NCI-H510A (cell line): ENCODE data around the gene ECM2.

Source experiments
- DNase-seq: peaks from one replicate; lab custom pipeline; 2025; lab: John Stamatoyannopoulos, UW

ECM2 gene

DNA sequence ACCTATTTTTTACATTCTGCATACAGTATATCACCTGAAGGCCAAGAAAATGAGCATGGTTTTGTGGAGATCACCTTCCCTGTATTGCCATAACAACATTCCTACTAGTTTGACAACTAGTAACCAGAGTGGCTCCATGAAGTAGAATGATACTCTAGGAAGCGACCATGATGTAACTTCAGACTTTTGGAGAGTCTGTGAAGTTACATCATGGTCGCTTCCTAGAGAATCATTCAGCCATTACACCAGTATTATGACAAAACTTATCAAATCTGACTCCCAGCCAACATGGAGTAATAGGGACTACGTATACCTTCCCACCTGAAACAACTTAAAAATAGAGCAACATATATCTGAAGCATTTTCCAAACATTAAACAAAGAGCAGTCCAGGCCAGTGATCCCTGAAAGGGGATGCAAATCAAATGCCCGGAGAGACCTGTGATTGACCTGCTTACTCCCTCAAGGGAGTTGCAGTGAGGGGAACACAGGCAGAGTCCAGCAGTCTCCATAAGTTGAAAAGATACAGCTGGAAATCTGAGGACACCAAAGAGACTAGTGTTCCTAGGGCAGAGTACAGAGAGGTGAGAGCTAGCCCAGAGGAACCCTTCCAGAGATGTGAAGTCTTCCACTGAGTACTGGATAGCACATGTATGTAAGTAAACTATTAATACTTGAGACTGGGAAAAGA, 7.8 kb downstream of the ECM2 start:
- DNase-seq = no peak

DNA sequence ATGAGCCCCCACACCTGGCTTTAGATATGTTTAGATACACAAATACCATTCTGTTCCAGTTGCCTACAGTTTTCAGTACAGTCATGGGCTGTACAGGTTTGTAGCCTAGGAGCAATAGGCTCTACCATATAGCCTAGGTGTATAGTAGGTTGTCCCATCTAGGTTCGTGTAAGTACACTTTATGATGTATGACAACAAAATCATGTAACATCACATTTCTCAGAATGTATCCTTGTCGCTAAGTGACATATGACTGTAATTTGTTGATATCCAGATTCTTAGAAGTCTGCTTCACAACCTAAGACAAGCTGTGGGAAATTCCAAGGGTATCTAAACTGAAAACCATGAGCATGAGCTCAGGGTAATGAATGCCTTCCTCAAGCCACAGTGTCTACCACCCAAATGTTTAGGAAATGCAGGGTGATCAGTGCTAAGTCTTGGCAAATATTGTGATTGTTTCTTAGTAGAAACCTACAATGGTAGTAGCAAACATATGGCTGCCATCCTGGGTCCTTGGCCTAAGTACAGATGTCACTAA, 8.4 kb downstream of the ECM2 start:
- DNase-seq = no peak

DNA sequence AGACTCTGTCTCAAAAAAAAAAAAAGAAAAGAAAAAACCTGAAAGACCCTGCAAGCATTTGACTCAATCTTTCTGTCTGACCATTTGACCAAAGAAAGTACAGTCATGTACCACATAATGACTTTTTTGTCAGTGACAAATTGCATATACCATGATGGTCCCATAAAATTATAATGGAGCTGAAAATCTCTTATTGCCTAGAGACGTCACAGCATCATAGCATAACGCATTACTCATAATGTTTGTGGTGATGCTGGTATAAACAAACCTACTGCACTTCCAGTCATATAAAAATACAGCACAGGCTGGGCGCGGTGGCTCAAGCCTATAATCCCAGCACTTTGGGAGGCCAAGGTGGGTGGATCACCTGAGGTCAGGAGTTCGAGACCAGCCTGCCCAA, 10.5 kb downstream of the ECM2 start:
- no peak for DNase-seq

DNA sequence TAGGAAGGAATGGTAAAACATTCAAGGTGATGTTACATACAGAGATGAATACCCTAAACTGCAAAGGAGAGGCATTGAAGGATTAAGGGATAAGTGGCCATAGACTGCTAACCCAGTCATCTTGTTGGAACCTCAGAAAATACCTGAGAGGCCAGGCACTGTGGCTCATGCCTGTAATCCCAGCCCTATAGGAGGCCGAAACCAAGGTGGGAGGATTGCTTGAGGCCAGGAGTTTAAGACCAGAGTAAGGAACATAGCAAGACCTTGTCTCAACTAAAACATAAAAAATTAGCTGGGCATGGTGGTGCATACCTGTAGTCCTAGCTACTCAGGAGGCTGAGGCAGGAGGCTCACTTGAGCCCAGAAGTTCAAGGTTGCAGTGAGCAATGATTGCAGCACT, 10.9 kb downstream of the ECM2 start:
- DNase-seq = no peak

DNA sequence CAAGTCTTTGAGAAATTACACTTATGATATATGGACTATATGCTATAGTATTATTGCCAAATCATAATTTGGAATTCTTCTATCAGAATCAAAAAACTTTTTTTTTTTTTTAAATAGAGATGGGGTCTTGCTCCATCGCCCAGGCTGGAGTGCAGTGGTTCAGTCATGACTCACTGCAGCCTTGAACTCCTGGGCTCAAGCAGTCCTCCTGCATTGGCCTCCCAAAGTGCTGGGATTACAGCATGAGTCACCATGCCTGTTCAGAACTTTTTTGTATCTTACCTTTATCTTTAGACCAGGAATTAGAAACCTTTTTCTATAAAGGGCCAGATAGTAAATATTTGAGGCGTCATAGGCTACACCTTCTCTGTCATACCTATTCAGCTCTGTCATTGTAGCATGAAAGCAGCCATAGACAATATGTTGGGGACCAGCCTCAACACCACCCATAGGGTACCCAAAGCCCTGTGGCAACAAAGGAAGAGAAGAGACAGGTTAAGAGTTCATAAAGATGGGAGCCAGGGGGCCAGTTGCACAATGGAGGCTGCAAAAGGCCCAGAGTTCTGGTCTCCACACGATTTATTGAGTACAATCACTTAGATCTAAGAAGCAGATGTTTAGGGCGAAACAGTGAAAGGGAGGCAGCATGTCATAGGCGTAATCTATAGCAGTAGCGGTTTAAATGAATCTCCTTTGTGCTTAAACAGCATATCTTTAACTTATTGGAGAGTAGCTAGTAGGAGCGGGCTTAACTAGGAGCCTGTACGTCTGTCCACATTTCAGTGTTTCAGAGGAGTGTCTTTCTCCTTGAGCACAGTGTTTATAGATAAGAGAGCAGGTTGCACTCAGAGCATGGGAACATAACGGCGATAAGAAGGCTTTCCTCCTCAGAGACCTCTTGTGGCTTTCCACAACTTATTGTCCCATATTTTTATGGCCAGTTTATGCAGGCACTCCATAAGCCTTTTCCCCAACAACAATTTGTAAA, 12.5 kb downstream of the ECM2 start:
- DNase-seq = no peak

DNA sequence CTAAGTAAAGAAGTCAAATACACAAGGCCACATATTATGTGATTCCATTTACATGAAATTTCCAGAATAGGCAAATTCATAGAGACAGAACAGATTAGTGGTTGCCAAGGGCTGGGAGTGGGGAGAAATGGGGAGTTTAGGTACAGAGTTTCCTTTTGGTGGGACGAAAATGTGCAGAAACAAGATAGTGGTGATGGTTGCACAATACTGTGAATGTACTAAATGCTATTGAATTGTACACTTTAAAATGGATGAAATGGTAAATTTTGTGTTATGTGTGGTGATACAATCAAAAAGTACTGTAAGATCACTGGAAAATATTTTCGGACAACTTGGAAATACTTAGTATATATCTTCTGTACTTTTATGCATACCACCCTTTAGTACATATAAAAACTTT, 15.0 kb downstream of the ECM2 start:
- DNase-seq = no peak

DNA sequence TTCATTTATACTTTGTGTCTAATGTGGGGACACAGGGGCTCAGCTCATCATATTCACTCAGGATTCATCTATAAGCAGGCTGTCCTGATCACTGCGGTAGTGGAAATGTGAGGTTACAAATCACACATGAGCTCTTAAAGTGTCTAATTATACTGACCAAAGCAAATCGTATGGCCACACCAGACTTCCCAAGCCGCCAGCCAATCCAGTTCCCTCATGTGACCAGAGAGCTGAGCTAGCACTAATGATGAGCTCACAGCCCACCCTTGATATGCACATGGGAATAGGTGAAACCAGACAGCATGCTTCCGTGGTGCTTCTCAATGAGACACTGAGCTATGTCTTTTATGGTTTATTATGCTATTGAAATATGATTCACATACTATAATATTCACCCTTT, 17.6 kb downstream of the ECM2 start:
- no peak for DNase-seq

DNA sequence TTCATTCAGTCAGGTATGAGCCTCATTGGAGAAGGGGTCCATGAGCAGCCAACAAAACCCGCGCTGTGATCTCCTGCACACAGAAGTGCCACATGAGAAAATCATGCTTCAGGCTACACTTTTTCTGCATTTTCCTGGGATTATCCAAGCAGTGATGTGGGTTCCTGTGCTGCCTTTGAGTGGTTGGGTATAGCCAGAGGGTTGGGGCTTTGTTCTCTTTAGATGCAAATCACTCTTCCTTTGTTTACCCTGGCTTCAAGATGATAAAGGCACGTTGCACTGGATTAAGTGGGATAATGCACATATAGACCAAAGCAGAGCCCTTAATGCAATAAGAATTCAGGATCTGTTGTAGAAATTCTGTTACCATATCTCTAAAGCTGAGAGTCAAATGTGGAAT, 18.7 kb downstream of the ECM2 start:
- no peak for DNase-seq

DNA sequence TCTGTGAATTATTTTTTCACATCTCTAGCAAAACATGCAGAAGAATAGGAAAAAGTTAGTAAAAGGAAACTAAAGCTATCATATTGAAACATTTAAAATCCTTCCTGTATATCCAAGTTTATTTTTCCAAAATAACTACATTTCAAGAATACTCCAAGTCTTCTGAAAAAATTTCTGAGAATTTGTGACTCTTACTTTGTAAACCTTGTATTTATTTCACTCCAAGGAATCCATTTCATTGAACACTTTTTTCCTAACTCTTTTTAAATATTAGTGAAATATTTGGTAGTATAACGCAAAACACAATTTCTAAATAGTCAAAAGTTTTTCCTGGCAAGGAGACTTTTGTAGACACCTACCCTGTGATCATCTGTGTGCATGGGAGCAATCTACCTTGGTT, 19.3 kb downstream of the ECM2 start:
- no peak for DNase-seq

DNA sequence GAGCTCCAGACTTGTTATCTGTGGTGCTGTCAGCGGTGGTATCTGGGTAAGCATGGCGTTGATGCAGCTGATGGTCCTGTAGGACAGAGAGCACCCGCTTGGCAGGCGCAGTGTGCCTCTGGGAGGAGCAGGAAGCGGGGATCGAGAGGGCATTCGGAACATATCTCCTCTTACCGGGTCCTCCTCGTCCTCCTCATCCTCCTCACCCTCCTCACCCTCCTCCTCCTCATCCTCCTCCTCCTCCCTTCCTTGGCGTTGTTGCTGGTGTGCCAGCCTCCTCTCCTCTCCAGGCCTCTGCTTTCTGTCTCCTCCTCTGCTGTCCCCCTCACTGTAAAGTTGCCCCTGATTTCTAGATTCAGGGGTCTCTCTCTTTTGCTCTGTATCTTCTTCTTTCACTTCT, 21.2 kb downstream of the ECM2 start:
- DNase-seq = no peak

DNA sequence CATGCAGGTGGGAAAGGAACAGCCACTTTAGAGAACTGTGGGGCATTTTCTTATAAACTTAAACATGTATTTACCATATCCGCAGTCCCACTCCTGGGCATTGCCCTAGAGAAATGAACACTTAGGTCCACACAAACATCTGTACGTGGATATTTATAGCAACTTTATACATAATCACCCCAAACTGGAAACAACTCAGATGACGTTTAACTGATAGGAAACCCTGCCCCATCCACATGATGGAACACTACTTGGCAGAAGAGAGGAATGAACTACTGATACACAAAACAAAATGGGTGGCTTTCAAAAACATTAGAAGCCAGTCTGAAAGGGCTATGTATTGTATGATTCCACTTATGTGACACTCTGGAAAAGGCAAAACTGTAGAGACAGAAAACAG, 22.4 kb downstream of the ECM2 start:
- no peak for DNase-seq

DNA sequence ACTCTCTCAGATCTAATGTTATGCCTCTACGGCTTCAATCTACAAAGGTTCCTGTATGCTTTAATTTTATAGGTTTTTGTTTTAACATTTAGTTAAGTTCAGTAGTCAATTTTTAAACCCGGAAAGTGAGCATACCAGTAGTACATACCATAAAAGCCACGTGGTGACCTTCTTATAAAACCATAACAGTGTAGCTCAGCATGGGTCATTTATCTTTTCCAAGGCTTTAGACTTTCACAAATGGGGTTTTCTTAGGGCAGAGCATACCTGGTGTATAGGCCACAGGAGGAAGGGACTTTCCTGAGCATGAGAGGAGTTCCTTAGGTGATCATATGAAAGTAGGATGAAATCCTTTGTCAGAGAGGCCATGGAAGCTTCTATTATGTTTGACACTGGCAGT, 23.2 kb downstream of the ECM2 start:
- DNase-seq = no peak

DNA sequence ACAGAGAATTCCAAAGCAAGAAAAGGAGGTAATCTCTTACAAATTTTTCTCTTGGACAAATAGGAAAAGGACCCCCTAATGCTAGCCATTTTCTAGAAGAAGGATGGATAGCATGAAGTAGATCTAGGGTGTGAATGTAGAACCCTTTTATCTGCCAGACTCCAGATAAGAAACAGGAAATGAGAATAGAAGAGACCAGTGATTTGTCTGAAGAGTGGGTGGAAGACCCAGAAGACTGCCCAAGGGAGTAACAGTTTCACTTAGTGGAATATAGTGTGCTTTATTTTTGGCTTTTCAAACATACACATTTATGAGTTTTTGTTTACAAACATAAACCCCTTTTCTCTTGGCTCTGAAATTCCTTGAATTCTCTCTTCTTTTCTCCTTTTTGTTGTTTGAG, 25.0 kb downstream of the ECM2 start:
- no peak for DNase-seq

DNA sequence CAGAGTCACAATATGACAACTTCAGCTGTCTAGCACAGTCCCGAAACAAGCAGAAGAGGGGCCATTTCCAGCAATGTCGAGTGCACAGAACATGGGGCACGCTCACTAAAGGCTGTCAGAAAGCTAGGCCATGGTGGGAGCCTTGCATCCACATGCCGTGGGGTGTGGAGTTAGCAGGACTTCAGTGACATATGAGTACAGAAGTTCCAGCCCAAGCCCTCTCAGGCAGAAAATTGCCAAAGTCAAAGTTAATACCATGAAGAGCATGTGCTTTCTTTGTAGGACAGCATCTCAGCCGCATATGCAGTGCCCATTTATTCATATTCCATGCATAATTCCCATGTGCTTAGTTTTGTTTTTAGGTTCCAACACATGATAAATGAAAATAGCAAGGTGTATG, 26.7 kb downstream of the ECM2 start:
- no peak for DNase-seq

DNA sequence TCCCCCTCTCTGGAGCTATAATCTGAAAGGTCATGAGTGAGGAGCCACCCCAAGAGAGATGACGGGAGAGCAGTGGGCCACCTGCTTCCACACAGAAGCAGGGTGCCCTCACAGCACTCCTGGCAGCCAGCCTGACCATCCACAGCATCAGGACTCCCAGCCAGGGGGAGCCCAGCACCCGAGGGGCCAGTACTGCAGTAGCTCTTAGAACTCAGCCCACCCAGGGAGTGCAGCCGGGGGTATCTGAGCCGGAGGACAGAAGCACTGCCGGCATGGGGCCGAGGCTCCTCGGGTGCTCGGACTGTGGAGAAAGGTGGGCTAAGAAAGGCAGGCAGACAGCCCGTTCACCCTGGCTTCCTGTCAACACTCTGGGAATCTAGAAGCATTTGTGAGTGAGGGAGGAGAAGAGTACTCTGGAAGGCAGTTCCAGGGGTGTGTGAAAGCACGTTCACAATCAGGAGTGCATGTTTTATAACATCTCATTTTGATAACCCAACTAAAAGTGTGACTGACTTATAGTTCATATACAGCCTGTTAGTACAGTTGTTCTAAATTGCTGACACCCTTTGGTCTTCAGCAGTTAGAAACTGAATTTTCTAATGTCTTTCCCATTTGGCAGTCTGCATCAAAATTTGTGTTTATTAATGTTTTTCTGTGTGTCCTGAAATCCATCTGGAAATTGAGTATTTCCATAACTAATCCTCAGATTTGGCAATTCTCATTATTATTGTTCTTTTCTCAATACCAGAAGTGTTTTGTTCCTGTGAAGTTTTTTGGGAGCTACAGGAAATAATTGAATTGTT, 27.6 kb downstream of the ECM2 start:
- DNase-seq = no peak

DNA sequence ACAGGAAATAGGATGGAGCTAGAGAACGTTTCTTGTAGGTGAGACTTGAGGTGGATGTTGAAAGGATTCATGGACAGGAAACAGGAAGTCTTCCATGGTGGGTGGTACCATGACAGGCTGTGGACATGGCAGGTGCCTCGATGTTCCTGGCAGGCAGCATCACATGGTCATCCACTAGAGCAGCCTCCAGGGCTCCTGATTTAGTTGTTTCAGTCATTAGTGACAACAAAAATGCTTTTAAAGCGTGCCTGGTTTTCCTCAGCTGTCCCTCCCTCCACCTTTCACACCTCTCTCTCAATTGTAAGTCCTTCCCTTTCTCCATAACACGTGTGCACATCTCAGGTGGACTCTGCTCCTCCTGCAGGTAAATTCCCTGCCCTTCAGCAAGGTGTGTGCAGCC, 28.3 kb downstream of the ECM2 start:
- DNase-seq = no peak

DNA sequence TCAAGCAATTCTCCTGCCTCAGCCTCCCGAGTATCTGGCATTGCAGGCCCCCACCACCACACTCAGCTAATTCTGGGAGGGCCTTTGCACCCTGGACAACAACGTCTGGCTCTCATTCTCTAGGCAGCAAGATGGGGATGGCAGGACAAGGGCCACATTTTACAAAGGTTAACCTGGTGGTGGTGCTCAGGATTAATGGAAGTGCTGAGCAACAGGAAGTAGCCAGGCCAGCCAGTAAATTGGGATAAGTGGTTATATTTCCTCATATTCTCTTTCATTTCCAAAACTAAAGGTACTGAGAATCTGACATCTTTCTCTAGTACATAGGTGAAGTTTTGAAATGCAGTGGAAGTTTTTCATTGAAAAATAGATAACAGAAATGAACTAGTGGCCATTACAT, 28.8 kb downstream of the ECM2 start:
- DNase-seq = no peak

DNA sequence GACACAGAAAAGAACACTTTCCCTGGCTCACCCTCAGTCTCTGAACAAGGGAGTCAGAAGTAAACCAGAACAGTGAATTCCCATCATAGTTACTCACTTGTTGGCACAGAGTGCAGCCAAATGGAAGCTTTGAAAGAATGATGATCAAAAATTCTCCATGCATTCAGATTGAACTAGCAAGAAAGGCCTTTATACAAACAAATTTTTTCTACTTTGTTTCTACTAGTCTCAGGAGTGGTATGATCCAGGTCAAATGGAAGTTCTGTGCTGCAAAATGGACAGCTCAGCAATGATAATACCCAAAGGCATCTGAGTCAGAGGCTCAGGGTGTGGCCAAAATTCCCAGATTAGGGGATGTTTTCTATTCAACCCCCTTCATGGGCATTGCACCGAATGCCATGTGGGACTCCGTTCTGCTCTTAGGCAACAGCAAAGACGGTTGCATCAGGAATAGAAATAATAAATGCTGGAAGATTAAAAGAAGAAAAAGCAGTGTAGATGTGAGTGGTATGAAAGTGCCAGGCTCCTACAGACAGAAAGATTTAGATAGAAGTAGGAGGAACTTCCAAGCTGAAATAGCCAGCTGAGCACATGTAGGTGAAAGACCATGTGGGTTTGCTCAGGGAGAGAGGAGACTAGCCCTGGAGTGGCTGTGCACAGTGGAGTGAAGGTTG, 29.5 kb downstream of the ECM2 start:
- DNase-seq = no peak

DNA sequence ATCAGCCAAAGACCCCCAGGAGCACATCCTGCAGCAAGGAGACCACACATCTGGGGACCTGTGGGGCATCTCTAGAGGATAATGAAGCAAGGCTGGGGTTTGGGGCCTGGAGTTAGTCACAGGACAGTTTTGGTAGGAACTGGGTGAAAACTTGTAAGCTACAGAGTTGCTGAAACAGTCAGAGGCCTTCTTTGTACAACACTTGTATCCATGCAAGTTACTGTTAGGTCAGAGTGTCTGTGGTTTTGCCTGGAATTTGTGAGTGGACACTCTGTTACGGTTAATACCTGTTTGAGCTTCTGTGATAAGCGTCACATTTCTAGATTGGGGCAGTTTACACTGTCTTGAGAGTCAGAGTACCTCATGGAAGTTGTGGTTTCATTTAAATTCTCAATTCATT, 30.9 kb downstream of the ECM2 start:
- no peak for DNase-seq

DNA sequence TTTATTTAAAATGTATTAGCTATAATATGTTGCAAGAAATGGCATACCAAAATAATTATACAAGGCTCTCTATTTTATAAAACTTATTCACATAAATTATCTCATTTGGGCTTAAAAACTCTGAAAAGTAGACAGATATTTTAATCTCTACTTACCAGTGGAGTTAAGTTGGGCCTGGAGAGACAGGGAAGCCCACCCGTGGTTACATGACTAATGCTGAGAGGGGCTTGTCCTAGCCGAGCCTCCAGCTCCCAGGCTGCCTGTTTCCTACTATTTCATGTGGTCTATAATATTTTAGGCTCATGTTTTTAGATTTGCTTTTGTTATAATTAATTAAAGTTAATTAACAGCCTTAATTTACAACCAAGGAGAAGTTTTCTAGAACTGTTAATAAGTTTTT, 32.6 kb downstream of the ECM2 start:
- no peak for DNase-seq

DNA sequence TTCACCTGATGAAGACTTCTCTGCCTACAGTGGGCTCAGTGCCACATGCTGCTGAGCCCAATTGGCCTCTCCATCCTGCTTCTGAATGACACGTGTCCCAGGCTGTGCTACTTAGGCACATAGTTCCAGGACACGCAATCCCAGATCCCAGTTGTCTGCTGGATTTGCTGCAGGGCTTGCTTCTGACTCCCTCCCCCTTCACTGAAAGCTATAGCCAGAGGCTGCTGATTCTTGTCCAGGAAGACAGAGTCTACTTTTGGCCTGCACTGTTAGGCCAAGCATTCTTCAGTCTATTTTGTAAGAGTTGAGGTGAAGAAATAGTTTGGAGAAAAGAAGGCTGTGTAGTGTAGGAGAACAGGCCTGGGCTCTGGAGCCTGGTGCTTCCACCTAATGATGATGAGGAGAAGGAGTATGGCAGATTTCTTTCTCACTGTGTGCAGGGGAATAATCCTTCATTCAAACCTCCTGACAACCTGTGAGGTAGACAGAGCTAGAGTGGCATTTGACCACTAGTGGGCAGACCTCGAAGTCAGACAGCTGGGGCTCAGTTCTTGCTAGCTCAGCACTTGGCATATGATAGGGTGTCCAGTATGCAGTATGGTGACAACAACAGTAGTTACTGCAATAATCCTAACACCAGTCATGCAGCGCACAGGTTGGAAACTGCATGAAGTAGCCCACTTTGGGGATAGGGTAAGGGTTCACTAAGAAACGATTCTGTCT, 34.0 kb downstream of the ECM2 start:
- DNase-seq = no peak
